ENCODE results near the gene BBS9.
"Not testable (repeated sequence)": the region's sequence is repeated elsewhere in the genome, so short reads cannot be mapped to it uniquely, and the experiment has no call there.

Gene BBS9

DNA sequence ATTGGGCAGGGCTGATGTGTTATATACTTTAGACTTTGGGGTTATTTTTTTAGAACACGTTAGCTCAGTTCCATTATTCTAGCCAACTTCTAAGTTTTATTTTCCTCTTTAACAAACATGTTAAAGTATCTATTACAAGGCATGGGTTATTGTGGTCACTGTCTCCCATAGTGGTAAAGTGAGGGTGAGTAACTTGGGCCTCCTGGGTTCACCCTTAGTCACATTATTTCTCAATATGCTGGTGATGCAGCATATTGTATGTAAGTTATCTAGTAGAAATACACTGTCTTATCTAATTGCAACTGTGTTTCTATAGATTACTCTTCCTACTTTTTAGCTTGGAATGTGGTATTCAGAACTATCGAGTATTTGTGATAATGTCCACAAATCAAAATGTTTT, 65.9 kb downstream of the BBS9 start:
- DNase-seq (ENCODE audit: low read depth in 2 of 2, low spot score in 1 of 2) = no peak

- no peak for DNase-seq (ENCODE audit: low read depth in 2 of 2, low spot score in 1 of 2)
Observed at GRCh38 chr7:33196221-33196620, 66.9 kb downstream of the BBS9 start.

GRCh38 chr7:33200282-33200681, 70.9 kb downstream of the BBS9 start:
- DNase-seq (ENCODE audit: low read depth in 2 of 2, low spot score in 1 of 2) = no peak

- DNase-seq (ENCODE audit: low read depth in 2 of 2, low spot score in 1 of 2) = no peak
Observed at GRCh38 chr7:33201821-33202220, 72.5 kb downstream of the BBS9 start.

DNA sequence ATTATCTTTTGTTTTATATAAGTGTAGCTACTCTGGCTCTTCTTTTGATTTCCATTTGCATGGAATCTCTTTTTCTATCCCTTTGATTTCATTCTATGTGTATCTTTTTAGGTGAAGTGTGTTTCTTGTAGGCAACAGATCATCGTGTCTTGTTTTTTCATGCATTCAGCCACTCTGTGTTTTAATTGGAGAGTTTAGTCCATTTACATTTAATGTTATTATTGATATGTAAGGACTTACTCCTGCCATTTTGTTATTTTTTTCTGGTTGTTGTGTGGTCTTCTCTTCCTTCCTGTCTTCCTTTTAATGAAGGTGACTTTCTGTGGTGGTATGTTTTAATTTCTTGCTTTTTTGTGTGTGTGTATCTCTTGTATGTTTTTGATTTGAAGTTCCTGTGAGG, 81.6 kb downstream of the BBS9 start:
- DNase-seq (ENCODE audit: low read depth in 2 of 2, low spot score in 1 of 2) = no peak

- DNase-seq (ENCODE audit: low read depth in 2 of 2, low spot score in 1 of 2) = no peak
Observed at GRCh38 chr7:33212144-33212543, 82.8 kb downstream of the BBS9 start.

DNA sequence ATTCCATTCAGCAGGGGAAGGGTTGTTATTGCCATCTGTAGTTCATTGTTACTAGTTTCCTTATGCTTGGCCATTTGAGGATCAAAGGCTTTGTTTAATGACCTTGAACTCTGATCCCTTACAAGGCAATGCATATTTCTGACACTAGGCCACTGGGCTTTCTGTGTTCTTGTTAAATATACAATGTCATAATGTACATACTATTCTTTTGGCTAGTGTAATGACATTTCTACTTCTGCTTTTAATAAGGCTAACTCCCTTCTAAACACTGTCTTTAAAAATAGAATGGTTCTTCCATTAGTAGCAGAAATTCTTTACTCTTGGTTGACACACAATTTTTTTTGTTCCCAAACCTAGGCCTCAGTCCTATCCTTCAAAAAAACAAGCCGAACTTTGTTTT, 86.6 kb downstream of the BBS9 start:
- DNase-seq (ENCODE audit: low read depth in 2 of 2, low spot score in 1 of 2) = no peak

- no peak for DNase-seq (ENCODE audit: low read depth in 2 of 2, low spot score in 1 of 2)
Observed at GRCh38 chr7:33217595-33217994, 88.2 kb downstream of the BBS9 start.

GRCh38 chr7:33218841-33219535, 89.6 kb downstream of the BBS9 start:
- DNase-seq (ENCODE audit: low read depth in 2 of 2, low spot score in 1 of 2) = not testable (repeated sequence)

DNA sequence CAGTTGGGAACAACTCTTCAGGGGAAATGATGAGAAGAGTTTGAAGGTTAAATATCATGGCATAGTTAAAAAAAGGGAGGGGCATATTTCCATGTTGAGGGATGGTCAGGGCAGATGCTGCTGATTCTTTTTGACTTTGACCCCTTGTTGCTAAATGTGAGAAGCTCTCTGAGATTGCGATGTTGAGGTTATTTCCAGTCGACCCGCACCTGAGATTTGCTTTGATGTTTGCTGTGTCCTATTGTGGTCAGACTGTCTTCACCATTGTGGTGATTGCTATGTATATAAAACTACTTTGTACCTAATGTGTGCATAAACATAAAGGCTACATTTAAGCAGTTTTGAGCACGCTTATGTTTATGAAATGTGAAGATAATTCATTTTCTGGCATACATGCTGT, 90.9 kb downstream of the BBS9 start:
- DNase-seq (ENCODE audit: low read depth in 2 of 2, low spot score in 1 of 2) = no peak

DNA sequence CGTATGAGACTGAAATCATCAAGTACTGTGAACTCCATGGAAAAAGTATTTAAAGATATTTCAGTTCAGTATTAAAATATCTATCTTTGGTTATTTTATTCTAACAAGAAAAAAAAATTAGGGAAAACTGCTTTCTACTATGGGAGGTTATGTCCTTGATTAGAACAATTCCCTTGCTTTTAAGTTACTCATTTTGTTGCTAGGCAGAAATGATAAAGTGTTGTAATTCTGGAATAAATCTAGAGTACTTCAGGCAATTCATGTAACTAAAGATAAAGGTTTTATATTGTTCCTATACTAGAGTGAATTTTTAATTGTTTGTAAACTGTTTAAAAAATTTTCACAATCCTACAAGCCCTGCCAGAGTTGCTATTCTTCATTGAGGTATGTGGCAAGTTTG, 92.0 kb downstream of the BBS9 start:
- DNase-seq (ENCODE audit: low read depth in 2 of 2, low spot score in 1 of 2) = no peak

DNA sequence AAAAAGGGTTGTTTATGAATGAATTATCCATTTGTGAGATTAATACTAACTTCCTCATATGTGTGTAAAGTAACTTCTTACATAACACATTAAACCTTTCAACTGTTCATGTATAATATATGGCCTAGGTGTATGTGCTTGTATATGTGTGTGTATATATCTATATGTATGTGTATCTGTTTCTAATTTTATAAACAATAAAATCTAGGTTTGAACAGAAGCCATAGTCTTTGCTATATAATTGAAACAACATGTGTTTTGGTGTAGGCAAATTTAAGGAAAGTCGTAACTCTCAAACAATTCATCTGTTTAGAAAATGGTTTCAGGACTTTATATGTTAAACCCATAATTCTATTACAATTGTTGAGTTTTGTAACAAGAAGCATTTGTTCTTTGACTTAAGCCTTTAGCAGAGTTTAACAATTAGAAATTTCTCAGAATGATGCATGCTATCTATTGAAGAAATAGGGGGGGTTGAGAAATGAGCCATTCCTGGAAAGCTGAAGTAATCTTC, 103.3 kb downstream of the BBS9 start:
- no peak for DNase-seq (ENCODE audit: low read depth in 2 of 2, low spot score in 1 of 2)

DNA sequence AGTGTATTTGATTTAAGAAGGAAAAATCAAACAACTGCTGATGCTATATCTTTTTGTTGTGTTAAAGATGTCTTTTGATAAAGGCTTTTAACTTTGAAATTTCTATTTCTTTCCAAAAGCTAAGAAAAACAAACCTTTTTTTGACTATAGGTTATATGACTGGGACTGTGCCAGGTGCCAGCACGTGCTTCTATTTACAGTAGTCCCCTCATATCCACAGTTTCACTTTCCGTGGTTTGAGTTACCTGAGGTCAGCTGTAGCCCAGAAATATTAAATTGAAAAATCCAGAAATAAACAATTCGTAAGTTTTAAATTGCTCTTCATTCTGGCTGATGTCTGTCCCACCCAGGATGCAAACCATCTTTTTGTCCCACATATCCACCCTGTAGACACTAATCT, 104.3 kb downstream of the BBS9 start:
- no peak for DNase-seq (ENCODE audit: low read depth in 2 of 2, low spot score in 1 of 2)

DNA sequence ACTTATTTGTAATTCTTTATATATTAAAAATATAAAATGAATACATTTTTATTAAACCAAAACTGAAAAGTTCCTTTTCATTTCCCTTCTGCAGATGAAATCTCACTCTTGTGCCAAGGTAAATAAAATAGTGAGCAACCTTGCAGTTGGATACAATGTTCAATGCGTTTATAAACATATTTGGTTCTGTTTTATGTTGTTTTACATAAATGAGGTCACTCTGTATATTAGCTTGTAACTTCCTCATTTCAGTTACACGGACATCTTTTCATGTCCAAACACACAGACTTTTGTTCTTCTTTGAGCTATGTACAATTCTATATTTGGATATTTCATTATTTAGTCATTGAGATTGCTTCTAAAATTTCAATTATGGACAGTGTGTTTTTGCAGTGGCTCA, 107.7 kb downstream of the BBS9 start:
- no peak for DNase-seq (ENCODE audit: low read depth in 2 of 2, low spot score in 1 of 2)

DNA sequence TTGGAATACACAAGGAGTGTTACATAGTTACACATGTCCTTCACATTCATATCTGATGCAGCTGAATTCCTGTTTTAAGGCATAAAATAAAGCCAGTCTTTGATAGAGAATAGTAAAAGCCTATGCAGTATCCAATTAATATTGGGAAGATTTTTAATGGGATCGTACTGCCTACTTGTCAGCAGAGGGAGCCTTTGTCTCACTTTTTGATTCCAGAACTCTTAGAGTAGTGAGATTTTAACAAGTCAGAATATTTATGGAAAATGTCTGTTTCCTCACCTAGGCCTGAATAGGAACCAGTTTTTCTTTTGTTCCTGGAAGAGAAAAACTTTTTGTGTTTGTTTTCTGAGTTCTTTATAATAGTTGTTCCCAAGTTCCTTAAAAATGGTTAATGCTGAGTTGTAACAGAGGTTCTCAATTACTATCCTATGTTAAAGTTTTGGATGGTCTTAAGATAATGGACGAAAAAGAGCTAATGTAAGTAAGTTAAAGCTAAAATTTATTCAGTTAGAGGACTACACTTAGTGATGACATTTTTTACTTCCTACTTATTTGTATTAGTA, 114.0 kb downstream of the BBS9 start:
- DNase-seq (ENCODE audit: low read depth in 2 of 2, low spot score in 1 of 2) = no peak

GRCh38 chr7:33248671-33249070, 119.3 kb downstream of the BBS9 start:
- DNase-seq (ENCODE audit: low read depth in 2 of 2, low spot score in 1 of 2) = no peak

GRCh38 chr7:33250421-33250871, 121.1 kb downstream of the BBS9 start:
- no peak for DNase-seq (ENCODE audit: low read depth in 2 of 2, low spot score in 1 of 2)

GRCh38 chr7:33251301-33251700, 121.9 kb downstream of the BBS9 start:
- DNase-seq (ENCODE audit: low read depth in 2 of 2, low spot score in 1 of 2) = no peak

DNA sequence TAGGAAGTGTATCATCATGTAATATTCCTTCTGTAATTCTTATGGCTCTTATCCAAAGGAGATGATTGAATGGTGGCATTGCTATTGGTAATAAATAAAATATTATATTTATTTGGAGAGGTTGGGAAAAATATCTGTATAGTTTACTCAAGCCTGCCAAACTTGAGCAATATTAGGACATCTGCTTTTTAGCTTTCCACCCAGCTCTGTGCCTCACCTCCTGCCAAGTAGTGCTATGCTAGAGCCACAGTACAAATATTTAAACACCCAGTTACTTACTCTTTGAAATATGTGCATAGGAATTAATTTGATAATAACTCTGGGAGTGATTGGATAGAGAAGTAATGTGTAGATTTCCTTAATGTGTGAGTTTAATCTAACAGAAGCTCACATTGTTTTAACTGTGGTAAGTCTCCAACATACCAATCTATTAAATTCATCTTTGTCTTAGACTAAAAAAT, 129.2 kb downstream of the BBS9 start:
- no peak for DNase-seq (ENCODE audit: low read depth in 2 of 2, low spot score in 1 of 2)

- no peak for DNase-seq (ENCODE audit: low read depth in 2 of 2, low spot score in 1 of 2)
Observed at GRCh38 chr7:33261585-33261984, 132.2 kb downstream of the BBS9 start.

DNA sequence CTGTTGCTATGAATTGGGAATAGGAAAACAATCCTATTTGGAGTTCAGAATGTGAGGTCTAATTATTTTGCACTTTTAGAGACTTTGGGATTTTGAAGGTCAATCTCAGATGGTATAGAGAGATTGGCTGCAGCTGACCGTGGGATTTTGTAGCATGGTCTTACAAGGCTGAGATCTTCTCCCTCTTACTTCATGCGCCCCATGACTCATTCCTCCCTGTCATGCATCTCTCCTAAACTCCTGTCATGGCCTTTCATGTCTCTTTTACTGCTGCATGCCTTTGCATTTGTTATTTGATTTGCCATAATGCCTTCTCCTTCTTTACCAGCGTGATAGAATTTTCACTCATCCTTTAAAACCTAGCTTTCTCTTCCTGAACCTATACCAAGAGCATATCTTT, 133.1 kb downstream of the BBS9 start:
- no peak for DNase-seq (ENCODE audit: low read depth in 2 of 2, low spot score in 1 of 2)

DNA sequence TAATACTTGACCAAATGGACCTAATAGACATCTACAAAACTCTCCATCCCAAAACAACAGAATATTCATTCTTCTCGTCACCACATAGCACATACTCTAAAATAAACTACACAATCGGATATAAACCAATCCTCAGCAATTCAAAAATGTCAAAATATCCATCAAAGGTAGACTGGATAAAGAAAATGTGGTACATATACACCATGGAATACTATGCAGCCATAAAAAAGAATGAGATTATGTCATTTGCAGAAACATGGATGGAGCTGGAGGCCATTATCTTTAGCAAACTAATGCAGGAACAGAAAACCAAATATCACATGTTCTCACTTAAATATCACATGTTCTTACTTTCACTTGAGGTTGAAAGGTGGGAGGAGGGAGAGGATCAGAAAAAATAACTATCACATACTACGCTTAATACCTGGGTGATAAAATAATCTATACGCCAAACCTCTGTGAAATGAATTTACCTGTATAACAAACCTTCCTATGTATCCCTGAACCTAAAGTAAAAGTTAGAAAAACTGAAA, 142.5 kb downstream of the BBS9 start:
- DNase-seq (ENCODE audit: low read depth in 2 of 2, low spot score in 1 of 2) = not testable (repeated sequence)

GRCh38 chr7:33273356-33273755, 144.0 kb downstream of the BBS9 start:
- no peak for DNase-seq (ENCODE audit: low read depth in 2 of 2, low spot score in 1 of 2)

Measured in stimulated activated CD8-positive, alpha-beta memory T cell treated with anti-CD3 and anti-CD28 coated beads, Interleukin-4, amount 100 ng/mL, for 4 hours (primary cell).